Measurements from ENCODE around the gene HSD17B3.

The HSD17B3 gene

DNA sequence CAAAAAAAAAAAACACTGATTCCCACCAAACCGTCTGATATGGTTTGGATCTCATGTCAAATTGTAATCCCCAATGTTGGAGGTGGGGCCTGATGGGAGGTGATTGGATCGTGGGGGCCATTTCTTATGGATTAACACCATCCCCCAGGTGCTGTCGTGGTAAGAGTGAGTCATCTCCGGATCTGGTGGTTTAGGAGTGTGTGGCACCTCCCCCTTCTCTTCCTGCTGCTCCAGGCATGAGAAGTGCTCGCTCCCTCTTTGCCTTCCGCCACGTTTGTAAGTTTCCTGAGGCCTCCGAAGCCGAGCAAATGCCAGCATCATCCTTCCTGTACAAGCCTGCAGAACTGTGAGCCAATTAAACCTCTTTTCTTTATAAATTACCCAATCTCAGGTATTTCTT is 45.2 kb downstream of the HSD17B3 start:
- H3K9me2 ChIP-seq (replicated peaks; ENCODE audit: insufficient read depth, low read length): no peaks in the 10 kb centered on the region
- H3K9me3 ChIP-seq (ENCODE audit: insufficient read depth, low read length): no peaks in the 10 kb centered on the region
- no peaks in the 10 kb centered on the region for H3K27me3 ChIP-seq (ENCODE audit: low read length)
- TF ChIP-seq, protein P1, sequence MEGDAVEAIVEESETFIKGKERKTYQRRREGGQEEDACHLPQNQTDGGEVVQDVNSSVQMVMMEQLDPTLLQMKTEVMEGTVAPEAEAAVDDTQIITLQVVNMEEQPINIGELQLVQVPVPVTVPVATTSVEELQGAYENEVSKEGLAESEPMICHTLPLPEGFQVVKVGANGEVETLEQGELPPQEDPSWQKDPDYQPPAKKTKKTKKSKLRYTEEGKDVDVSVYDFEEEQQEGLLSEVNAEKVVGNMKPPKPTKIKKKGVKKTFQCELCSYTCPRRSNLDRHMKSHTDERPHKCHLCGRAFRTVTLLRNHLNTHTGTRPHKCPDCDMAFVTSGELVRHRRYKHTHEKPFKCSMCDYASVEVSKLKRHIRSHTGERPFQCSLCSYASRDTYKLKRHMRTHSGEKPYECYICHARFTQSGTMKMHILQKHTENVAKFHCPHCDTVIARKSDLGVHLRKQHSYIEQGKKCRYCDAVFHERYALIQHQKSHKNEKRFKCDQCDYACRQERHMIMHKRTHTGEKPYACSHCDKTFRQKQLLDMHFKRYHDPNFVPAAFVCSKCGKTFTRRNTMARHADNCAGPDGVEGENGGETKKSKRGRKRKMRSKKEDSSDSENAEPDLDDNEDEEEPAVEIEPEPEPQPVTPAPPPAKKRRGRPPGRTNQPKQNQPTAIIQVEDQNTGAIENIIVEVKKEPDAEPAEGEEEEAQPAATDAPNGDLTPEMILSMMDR (IDR thresholded peaks at IDR 0.05; ENCODE audit: insufficient read depth, low read length, poor library complexity, severe bottlenecking): no peak
- TF ChIP-seq EZH2phosphoT487 (conservative IDR thresholded peaks at IDR 0.05; ENCODE audit: low read length): no peak
- H3K4me2 ChIP-seq (ENCODE audit: low read depth, low read length, poor library complexity, severe bottlenecking): no peak overlapping the region
- H3K4me3 ChIP-seq (ENCODE audit: insufficient read depth, low read length, poor library complexity, severe bottlenecking): no peak overlapping the region
- no peaks in the 10 kb centered on the region for H3F3A ChIP-seq (ENCODE audit: insufficient read depth)
- H3K79me2 ChIP-seq (ENCODE audit: insufficient read depth, low read length): no peaks in the 10 kb centered on the region
- no peaks in the 10 kb centered on the region for H3K36me3 ChIP-seq (ENCODE audit: low read length)
- no peak overlapping the region for H3K27ac ChIP-seq (ENCODE audit: low read depth, low read length)
- H3K9ac ChIP-seq (ENCODE audit: low read length): no peak overlapping the region
- no peak overlapping the region for H2AFZ ChIP-seq (ENCODE audit: low read depth, low read length, severe bottlenecking)
- H4K20me1 ChIP-seq (ENCODE audit: low read depth, low read length): no peaks in the 10 kb centered on the region

DNA sequence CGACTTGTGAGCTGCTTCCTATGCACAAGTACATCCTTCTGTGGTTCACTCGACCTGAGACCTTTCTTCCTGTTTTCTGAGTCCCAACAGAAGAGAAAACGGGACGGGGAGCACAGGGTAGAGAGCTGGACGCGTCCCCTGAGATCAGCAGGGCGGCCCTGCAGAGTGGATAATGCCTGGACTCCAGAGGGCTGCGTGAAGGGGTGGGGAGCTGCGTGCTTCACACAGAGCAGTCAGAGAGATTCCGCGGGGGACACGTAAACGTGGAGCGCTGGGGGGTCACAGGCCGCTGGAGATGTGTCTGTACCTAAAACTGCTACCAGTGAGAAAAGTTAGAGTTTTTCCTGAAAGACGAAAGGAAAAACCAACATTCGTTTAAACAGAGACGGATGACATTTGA is 46.3 kb downstream of the HSD17B3 start:
- Histone ChIP-seq H3K9ac (ENCODE audit: low read length) (no peak overlapping the region), H4K20me1 (ENCODE audit: low read depth, low read length) (no peaks in the 10 kb centered on the region)
- TF ChIP-seq, protein P1 (IDR thresholded peaks at IDR 0.05; ENCODE audit: insufficient read depth, low read length, poor library complexity, severe bottlenecking): no peak
- no peak for TF ChIP-seq EZH2phosphoT487 (conservative IDR thresholded peaks at IDR 0.05; ENCODE audit: low read length)

DNA sequence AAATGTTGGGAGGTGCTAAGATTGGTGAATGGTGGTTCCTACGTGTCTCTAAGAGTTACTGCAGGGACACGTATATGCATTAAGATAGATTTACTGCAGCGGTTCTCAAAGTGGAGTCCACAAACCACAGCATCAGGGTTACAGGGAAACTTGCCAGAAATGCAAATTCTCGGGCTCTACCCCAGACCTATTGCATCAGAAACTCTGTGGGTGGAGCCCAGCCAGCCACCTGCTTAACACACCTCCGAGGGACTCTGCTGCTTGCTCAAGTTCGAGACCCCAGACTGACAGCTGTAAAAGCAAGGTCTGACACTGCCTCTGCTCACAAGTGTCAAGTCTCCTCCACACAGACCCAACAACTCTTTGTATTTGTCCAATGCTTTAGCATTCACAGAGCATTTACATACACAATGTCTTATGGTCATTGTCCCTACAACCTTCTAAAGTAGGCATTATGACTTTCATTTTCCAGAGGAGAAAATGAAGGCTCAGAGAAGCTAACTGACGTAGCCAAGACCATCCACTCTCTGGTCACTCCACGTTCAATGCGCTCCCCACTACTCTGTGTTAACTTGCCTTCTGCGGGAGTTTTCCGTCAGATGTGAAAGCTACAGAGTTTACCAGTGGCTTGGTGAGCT is 48.8 kb downstream of the HSD17B3 start:
- Histone ChIP-seq H3K4me2 (ENCODE audit: low read depth, low read length, poor library complexity, severe bottlenecking) (no peak overlapping the region), H3K4me3 (ENCODE audit: insufficient read depth, low read length, poor library complexity, severe bottlenecking) (no peak overlapping the region)
- TF ChIP-seq EZH2phosphoT487 (conservative IDR thresholded peaks at IDR 0.05; ENCODE audit: low read length): no peak
- TF ChIP-seq, protein P1 (IDR thresholded peaks at IDR 0.05; ENCODE audit: insufficient read depth, low read length, poor library complexity, severe bottlenecking): no peak

More for the DNA sequence above, 46.3 kb downstream of the HSD17B3 start:
- Histone ChIP-seq H3K79me2 (ENCODE audit: insufficient read depth, low read length) (no peaks in the 10 kb centered on the region), H3K4me3 (ENCODE audit: insufficient read depth, low read length, poor library complexity, severe bottlenecking) (no peak overlapping the region), H3K9me2 (replicated peaks; ENCODE audit: insufficient read depth, low read length) (no peaks in the 10 kb centered on the region), H3K27ac (ENCODE audit: low read depth, low read length) (no peak overlapping the region), H3K27me3 (ENCODE audit: low read length) (no peaks in the 10 kb centered on the region), H3K4me2 (ENCODE audit: low read depth, low read length, poor library complexity, severe bottlenecking) (no peak overlapping the region), H3K9me3 (ENCODE audit: insufficient read depth, low read length) (no peaks in the 10 kb centered on the region), H3F3A (ENCODE audit: insufficient read depth) (no peaks in the 10 kb centered on the region), H3K36me3 (ENCODE audit: low read length) (no peaks in the 10 kb centered on the region), H2AFZ (ENCODE audit: low read depth, low read length, severe bottlenecking) (no peak overlapping the region)

More for the DNA sequence above, 48.8 kb downstream of the HSD17B3 start:
- Histone ChIP-seq H3K27me3 (ENCODE audit: low read length) (no peaks in the 10 kb centered on the region), H3K36me3 (ENCODE audit: low read length) (no peaks in the 10 kb centered on the region), H3K9me3 (ENCODE audit: insufficient read depth, low read length) (no peaks in the 10 kb centered on the region), H4K20me1 (ENCODE audit: low read depth, low read length) (no peaks in the 10 kb centered on the region), H2AFZ (ENCODE audit: low read depth, low read length, severe bottlenecking) (no peak overlapping the region), H3K27ac (ENCODE audit: low read depth, low read length) (no peak overlapping the region), H3K9me2 (replicated peaks; ENCODE audit: insufficient read depth, low read length) (no peaks in the 10 kb centered on the region), H3F3A (ENCODE audit: insufficient read depth) (no peaks in the 10 kb centered on the region), H3K9ac (ENCODE audit: low read length) (no peak overlapping the region), H3K79me2 (ENCODE audit: insufficient read depth, low read length) (no peaks in the 10 kb centered on the region)

Measured in SU-DHL-6 (cell line).